SH-SY5Y (cell line): Measurements from ENCODE around the gene KRT36.

Experiments used
- GATA2 ChIP-seq: IDR thresholded peaks from 2 replicates; pipeline ENCODE4 v1.6.1; 2011; ENCODE audit warnings: mild to moderate bottlenecking, low read depth, low read length
- GATA3 ChIP-seq: IDR thresholded peaks from 2 replicates; pipeline ENCODE4 v1.6.1; 2011; ENCODE audit warnings: low read depth, mild to moderate bottlenecking, low read length, moderate library complexity

DNA sequence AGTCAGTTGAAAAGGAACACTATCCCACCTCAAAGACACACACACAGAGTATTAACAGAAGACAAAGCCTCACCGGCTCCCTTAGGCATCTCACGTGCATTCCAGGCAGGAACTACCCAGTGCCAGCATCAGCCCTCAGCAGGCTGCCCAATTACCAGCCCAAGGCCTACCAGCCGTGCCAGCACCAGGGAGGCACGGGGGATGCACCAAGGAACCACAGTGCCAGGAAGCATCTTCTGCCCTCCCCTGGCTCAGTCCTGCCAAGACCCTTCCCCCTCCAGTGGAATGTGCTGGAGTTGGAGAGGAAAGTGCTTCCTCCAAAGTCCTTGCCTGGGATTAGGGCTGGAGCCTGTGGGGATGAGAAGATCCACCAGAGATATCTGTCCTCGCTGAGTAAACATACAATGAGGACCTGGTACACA is 49.4 kb upstream of the KRT36 start:
- no peak for TF ChIP-seq GATA3
- no peak for TF ChIP-seq GATA2
